Gastroesophageal sphincter (tissue), 4 donors: ENCODE data around the gene SIRPB1. TPM values are rescaled to one million over a fixed set of nuclear protein-coding genes. Genes with fewer than 3 reads are reported as not detected.

ENCODE experiments used
- ATAC-seq: fragments of 150-250 bp; one replicate; pipeline ENCODE4 v1.9.1; 2016; ENCODE audit warnings: mild to moderate bottlenecking, moderate library complexity
- H3K27ac ChIP-seq, 4 donors: fragments of 200-600 bp; sonication (generic) in 3 of 4; 1 replicate in 3 of 4; 2 replicates in 1 of 4; pipeline ENCODE4 v1.5.1; 2016 to 2019
- H3K27me3 ChIP-seq: fragments of 200-600 bp; sonication (generic); one replicate; pipeline ENCODE4 v1.5.1; 2019
- H3K36me3 ChIP-seq, 2 donors: fragments of 200-600 bp; sonication (generic); one replicate each; pipeline ENCODE4 v1.5.1; 2019; ENCODE audit warnings: control low read depth in 1 of 2
- H3K4me1 ChIP-seq, 3 donors: fragments of 200-600 bp; sonication (generic); 1 replicate in 2 of 3; 2 replicates in 1 of 3; pipeline ENCODE4 v1.5.1; 2016 to 2019; ENCODE audit warnings: control low read depth in 2 of 3
- H3K4me3 ChIP-seq, 2 donors: fragments of 200-600 bp; sonication (generic); one replicate each; pipeline ENCODE4 v1.5.1; 2019; ENCODE audit warnings: mild to moderate bottlenecking in 1 of 2, moderate library complexity in 1 of 2
- H3K9me3 ChIP-seq, 3 donors: fragments of 200-600 bp; sonication (generic); one replicate each; pipeline ENCODE4 v1.5.1; 2017 to 2019; ENCODE audit warnings: control low read depth in 2 of 3
- EP300 ChIP-seq: sonication (generic); formaldehyde crosslinking; IDR thresholded peaks from one replicate; pipeline ENCODE4 v1.6.1; 2017; ENCODE audit warnings: antibody characterized with exemption, mild to moderate bottlenecking
- POLR2A ChIP-seq, 2 donors: fragments of 450-650 bp; IDR thresholded peaks; one replicate each; pipeline ENCODE4 v1.6.1; 2017; ENCODE audit warnings: antibody characterized with exemption in 2 of 2, mild to moderate bottlenecking in 2 of 2, moderate library complexity in 1 of 2
- POLR2AphosphoS5 ChIP-seq: sonication (generic); formaldehyde crosslinking; IDR thresholded peaks from one replicate; pipeline ENCODE4 v1.6.1; 2017; ENCODE audit warnings: antibody characterized with exemption
- WGBS, 2 donors: methylation state at CpG; one replicate each; pipeline ENCODE4 v1.1.5; 2018; ENCODE audit warnings: low coverage in 1 of 2; 5-methylcytosine and 5-hydroxymethylcytosine counted together
- total RNA-seq, 4 donors: library from RNA; depleted of rRNA; stranded (reverse); fragments of >200 nt; gene quantifications; one replicate each; pipeline ENCODE4 v1.1.0, GENCODE V29; 2016
- TF ChIP-seq, protein P1 (sequence below), 4 experiments: fragments of 200-600 bp in 2 of 4; fragments of 450-650 bp in 2 of 4; sonication (generic) in 1 of 4; IDR thresholded peaks; one replicate each; pipeline ENCODE4 v1.5.1; 2017 to 2019; ENCODE audit warnings: antibody characterized with exemption in 4 of 4, mild to moderate bottlenecking in 2 of 4, moderate library complexity in 2 of 4

The SIRPB1 gene
- total RNA-seq, 4 donors from 2014 or later, result 3.4 to 6.9 (median 4.3) TPM

DNA sequence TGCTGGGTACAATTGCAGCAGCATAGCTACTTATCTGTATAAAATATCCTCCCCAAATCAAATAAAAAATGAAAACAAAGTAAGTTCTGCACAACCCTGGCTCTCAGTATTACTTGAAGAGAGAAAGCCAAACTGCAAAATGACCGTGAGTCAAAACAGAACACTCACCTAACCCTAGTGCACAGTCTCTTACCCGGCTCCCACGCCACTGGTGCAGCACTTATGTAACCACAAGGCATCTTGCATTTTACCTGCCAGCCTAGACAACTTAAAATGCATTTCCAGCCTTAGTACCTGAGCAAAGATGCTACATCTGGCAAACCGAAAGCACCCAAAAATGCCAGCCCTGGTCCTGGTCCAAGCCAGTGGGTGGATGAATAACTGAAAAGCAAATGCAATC lies 12.4 kb upstream of the SIRPB1 start:
- no peaks in the 10 kb centered on the region for H3K4me1 ChIP-seq
- no peak for ATAC-seq
- 71 to 92% methylated on average over 3 to 4 of the region's 4 CpGs for WGBS, 2 donors
- no peak overlapping the region for H3K4me3 ChIP-seq
- H3K36me3 ChIP-seq, result no peaks in the 10 kb centered on the region
- TF ChIP-seq EP300, result no peak
- TF ChIP-seq, protein P1, sequence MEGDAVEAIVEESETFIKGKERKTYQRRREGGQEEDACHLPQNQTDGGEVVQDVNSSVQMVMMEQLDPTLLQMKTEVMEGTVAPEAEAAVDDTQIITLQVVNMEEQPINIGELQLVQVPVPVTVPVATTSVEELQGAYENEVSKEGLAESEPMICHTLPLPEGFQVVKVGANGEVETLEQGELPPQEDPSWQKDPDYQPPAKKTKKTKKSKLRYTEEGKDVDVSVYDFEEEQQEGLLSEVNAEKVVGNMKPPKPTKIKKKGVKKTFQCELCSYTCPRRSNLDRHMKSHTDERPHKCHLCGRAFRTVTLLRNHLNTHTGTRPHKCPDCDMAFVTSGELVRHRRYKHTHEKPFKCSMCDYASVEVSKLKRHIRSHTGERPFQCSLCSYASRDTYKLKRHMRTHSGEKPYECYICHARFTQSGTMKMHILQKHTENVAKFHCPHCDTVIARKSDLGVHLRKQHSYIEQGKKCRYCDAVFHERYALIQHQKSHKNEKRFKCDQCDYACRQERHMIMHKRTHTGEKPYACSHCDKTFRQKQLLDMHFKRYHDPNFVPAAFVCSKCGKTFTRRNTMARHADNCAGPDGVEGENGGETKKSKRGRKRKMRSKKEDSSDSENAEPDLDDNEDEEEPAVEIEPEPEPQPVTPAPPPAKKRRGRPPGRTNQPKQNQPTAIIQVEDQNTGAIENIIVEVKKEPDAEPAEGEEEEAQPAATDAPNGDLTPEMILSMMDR (IDR thresholded peaks at IDR 0.05), result no peak
- no peak for TF ChIP-seq POLR2A (IDR thresholded peaks at IDR 0.05)
- TF ChIP-seq POLR2AphosphoS5, result no peak
- H3K27ac ChIP-seq, result no peak overlapping the region
- H3K27me3 ChIP-seq, result peaks cover 15% of the 10 kb centered on the region
- no peaks in the 10 kb centered on the region for H3K9me3 ChIP-seq

DNA sequence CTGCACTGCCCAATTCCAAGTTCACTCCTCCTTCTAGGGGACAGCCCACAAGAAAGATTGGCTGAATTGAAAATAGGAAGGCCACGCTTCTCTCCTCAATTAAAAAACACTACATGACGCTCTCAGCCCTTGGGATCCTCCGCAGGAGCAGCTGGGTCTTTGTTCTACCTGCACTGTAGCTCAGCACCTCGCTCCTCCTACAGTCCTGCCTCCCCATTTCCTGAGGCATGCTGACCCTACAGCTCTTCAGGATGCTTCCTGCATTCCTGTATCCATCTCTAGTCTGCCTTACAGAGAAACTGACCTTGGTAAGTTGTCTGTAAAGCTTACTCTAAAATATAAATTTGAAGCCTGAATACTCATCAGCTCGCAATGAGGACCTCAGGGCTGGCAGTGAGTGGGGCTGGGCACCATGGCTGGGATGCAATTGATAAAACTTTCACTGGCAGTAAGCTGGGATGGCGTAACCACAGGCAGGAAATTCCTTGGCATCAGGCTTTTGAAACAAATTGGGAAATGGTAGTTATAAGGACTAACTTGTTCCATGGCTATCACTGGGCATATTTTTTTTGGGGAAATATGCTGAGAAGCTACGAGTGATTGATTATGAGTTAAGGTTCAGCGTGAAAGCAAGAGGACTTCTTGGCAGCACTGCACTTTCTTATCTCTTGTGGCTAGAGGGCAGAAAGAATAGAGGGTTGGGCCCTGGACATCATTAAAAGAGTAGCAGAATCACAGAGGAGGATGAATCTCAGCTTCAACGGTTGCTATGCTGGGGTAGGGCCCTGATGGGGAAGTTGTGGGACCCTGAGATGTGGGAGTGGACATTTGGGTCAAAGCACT lies 11.7 kb upstream of the SIRPB1 start:
- no peaks in the 10 kb centered on the region for H3K4me1 ChIP-seq
- H3K4me3 ChIP-seq, result no peak overlapping the region
- TF ChIP-seq POLR2AphosphoS5 (no peak), EP300 (no peak)
- no peaks in the 10 kb centered on the region for H3K36me3 ChIP-seq
- H3K9me3 ChIP-seq, result no peaks in the 10 kb centered on the region
- peaks cover 15% of the 10 kb centered on the region for H3K27me3 ChIP-seq
- no peak for ATAC-seq
- no peak overlapping the region for H3K27ac ChIP-seq
- 62 to 67% methylated on average over 7 to 8 of the region's 9 CpGs for WGBS, 2 donors

DNA sequence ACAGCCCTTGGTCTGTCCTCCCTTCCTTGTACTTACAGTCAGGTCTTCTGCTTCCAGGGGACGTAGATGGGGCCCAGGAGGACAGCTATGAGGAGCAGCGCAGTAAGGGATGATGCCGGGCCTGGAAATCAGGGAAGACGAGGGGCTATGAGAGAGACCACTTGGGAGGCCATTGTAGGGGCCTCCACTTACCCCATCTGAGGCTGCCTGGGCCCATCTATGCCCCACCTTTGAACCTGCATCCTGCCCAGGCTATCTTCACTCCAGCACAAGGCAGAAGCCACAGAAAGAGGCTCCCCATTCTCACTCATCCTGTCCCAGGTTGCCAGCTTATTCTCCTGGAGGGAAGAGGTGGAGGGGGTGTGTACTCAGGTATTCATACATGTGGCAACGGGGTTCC lies 10.4 kb upstream of the SIRPB1 start:
- no peak for ATAC-seq
- 80 to 85% methylated on average over 1 to 4 of the region's 5 CpGs for WGBS, 2 donors

DNA sequence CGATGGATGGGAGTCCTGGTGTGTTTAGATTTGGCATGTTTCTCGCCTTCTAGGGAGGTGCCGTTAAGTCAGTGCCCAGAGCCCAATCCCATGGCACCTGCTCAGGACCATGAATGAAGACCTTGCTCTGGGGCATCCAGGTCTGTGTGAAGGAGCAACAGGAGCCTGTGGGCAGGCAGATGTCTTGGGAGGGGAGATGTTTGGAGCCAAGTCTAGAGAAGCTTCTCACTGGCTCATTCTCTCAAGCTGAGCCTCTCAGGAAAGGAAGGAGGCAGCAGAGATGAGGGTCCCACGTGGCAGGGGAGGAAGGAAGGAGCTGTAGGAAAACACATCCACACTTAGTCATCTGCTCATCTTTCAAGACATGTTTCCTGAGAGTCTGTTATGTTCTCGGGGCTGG lies 9.5 kb upstream of the SIRPB1 start:
- 48 to 60% methylated on average over 1 to 4 of the region's 5 CpGs for WGBS, 2 donors
- Histone ChIP-seq H3K27me3 (peaks cover 10% of the 10 kb centered on the region), H3K4me1 (no peaks in the 10 kb centered on the region), H3K9me3 (no peaks in the 10 kb centered on the region), H3K4me3 (no peak overlapping the region), H3K27ac (no peak overlapping the region), H3K36me3 (no peaks in the 10 kb centered on the region)
- ATAC-seq, result no peak
- TF ChIP-seq, protein P1 (IDR thresholded peaks at IDR 0.05), result no peak
- TF ChIP-seq POLR2AphosphoS5 (no peak), POLR2A (IDR thresholded peaks at IDR 0.05) (no peak), EP300 (no peak)

More for the DNA sequence above, 10.4 kb upstream of the SIRPB1 start:
- no peaks in the 10 kb centered on the region for H3K4me1 ChIP-seq
- H3K9me3 ChIP-seq, result no peaks in the 10 kb centered on the region
- no peak overlapping the region for H3K27ac ChIP-seq
- H3K36me3 ChIP-seq, result no peaks in the 10 kb centered on the region
- TF ChIP-seq, protein P1 (IDR thresholded peaks at IDR 0.05), result no peak
- TF ChIP-seq EP300, result no peak
- TF ChIP-seq POLR2A (IDR thresholded peaks at IDR 0.05), result no peak
- no peak for TF ChIP-seq POLR2AphosphoS5
- no peak overlapping the region for H3K4me3 ChIP-seq
- peaks cover 10% of the 10 kb centered on the region for H3K27me3 ChIP-seq

DNA sequence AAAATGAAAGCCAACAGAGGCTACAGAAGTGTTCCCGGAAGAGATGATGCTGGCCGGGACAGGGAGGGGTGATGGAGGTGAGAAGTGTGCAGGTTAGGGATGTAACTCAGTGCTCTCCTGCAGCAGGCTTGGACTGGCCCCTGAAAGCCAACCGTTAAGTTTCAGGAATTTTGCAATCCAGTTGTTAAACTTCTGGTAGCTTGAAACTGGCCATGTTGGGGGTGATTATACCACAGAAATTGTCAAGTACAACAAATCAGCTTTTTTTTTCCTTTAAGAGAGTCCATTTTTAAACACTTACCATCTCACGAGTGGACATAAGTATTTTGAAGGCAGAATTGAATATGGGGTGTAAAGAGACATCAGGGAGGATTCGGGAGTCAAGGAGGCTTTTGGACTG lies 8.8 kb upstream of the SIRPB1 start:
- H3K27ac ChIP-seq, result no peak overlapping the region
- no peaks in the 10 kb centered on the region for H3K4me1 ChIP-seq
- H3K36me3 ChIP-seq, result no peaks in the 10 kb centered on the region
- no peak for ATAC-seq
- no peaks in the 10 kb centered on the region for H3K9me3 ChIP-seq
- H3K4me3 ChIP-seq, result no peak overlapping the region
- 65 to 83% methylated on average over 3 to 5 of the region's 5 CpGs for WGBS, 2 donors
- TF ChIP-seq, protein P1 (IDR thresholded peaks at IDR 0.05), result no peak
- no peak for TF ChIP-seq EP300
- TF ChIP-seq POLR2A (IDR thresholded peaks at IDR 0.05), result no peak
- TF ChIP-seq POLR2AphosphoS5, result no peak
- peaks cover 10% of the 10 kb centered on the region for H3K27me3 ChIP-seq
